ENCODE measurements around the gene ADAMTS13.

The ADAMTS13 gene

DNA sequence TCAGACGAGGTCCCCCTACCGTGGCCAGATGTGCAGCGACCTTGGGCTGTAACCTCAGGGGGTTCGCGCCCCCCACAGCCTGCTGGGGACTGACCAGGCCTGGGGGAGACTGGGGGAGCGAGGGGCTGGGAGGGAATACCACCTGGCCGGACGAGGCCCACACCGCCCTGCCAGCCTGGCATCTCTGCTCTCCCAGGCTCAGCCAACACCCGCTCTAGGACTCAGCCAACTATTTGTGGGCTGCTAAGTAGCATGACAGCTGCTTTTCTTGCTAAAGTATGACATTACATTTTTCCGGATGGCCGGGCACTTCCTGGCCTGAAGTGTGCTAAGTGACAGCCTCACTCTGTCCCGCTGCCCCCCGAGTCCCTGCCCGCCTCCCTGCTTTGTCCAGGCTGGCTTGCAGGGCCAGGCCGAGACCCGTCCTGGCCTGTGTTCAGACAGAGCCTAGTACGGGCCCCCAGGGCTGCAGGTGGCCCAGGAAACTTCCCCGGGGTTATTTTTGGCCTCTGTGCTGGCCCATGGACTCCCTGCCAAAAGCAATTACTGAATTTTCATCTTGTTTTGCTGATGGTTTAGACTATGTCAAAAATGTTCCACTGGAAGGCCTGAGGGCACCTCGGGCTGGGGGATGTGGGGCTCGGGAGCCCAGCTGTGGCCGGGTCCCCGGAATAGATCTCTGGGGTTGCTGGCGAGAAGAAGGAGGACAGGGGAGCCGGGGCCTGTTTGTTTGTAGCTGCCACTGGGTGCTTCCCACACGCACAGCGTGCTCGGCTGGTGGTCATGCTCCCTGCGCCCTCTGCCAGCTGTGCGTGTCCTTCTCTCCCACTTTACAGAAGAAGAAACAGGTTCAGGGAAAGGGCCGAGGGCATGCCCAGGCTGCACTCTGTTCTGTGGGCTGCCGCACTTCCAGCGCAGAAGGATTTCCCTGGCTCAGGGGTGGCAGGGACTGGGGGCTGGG lies 70.2 kb downstream of the ADAMTS13 start:
- no peak for DNase-seq

GRCh38 chr9:133493428-133493827 lies 71.3 kb downstream of the ADAMTS13 start:
- no peak for DNase-seq

GRCh38 chr9:133493845-133494540 lies 71.8 kb downstream of the ADAMTS13 start:
- DNase-seq, result no peak

GRCh38 chr9:133494636-133495326 lies 72.6 kb downstream of the ADAMTS13 start:
- DNase-seq, result no peak

DNA sequence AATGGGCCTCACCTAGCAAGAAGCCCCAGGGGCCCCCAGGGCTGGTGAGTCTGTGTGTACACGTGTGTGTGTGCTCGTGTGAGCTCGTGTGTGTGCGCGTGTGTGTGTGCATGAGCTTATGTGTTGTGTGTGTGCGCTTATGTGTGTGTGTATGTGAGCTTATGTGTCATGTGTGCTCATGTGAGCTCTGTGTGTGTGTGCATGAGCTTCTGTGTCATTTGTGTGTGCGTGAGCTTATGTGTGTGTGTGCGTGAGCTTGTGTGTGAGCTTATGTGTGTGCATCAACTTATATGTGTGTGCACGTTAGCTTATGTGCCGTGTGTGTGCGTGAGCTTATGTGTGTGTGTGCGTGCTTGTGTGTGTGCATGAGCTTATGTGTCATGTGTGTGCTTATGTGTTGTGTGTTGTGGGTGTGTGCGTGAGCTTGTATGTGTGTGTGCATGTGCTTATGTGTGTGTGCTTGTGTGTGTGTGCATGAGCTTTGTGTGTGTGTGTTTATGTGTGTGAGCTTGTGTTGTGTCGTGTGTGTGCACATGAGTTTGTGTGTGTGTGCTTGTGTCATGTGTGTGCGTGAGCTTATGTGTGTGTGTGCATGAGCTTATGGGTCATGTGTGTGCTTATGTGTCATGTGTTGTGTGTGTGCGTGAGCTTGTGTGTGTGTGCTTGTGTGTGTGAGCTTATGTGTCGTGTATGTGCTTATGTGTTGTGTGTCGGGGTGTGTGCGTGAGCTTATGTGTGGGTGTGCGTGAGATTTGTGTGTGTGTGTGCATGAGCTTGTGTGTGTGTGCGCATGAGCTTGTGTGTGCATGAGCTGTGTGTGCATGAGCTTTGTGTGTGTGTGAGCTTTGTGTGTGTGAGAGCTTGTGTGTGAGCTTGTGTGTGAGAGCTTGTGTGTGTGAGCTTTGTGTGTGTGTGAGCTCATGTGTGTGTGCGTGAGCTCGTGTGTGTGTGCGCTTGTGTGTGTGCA lies 73.4 kb downstream of the ADAMTS13 start:
- DNase-seq, result no peak

- no peak for DNase-seq
These were observed 75.0 kb downstream of the ADAMTS13 start for GRCh38 chr9:133496861-133497842.

DNA sequence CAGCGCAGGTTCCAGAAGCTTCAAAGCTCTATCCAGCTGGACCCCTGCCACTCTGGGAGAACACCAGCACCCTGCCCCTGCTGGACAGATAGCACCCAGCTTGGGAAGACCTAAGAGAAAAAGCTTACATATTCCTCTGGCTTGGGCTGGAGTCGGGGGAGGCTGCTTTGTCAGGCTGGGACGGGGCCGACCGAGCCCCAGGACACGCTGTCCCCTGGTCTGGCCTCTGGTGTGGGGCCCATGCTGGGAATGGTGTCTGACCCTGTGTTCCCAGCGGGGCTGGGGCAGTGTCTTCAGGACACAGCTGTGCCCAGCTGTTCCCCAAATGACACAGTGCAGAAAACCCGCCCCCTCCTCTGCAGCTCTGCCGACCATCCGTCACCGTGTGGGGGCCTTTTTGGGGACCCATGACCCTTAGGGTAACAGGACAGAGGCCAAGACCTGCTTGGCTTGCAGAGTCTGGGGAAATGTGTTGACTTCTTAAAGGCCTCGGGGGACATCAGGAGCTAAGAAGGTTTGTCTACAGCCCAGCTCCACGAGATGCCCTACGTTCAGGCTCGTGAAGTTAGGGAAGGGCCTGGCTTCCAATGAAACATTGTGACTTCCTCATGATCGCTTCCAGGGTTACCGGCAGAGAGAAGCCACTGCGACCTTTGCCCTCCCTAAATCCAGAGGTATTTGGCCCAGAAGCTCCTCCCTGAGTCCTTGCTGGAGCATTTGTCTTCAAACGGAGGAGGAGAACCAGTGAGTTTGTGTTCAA lies 77.1 kb downstream of the ADAMTS13 start:
- no peak for DNase-seq

DNA sequence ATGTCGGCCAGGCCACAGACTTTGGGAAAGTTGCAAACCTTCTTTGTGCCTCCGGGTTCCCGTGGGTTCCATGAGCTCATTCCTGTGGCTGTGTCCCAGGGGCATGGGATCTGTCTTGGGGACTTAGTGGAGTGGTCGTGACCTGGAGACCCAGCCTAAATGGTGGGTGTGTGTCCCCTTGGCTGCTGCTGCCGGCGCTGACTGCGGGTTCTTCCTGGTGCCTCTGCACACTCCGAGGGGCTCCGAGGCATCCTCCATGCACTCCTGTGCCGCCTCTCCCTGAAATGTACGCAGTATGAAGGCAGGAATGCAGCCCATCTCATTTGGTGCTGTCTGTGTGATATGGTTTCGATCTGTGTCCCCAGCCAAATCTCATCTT lies 77.7 kb downstream of the ADAMTS13 start:
- DNase-seq, result no peak

DNA sequence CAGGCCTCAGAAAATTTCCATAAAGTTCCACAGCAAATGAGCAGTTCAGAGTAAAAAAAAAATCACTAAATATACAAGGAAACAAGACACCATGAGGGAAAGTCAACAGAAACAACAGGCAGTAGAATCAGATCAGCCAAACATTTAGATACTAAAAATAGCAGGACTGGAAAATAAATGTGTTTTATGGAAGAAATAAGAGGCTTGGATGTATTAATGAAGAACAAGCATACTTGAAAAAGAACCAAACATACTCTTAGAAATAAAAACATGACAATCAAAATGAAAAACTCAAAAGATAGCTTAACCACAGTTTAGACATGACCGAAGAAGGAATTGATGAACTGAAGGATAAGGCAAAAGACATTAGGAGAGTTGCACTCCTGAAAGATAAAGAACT lies 79.9 kb downstream of the ADAMTS13 start:
- no peak for DNase-seq

DNA sequence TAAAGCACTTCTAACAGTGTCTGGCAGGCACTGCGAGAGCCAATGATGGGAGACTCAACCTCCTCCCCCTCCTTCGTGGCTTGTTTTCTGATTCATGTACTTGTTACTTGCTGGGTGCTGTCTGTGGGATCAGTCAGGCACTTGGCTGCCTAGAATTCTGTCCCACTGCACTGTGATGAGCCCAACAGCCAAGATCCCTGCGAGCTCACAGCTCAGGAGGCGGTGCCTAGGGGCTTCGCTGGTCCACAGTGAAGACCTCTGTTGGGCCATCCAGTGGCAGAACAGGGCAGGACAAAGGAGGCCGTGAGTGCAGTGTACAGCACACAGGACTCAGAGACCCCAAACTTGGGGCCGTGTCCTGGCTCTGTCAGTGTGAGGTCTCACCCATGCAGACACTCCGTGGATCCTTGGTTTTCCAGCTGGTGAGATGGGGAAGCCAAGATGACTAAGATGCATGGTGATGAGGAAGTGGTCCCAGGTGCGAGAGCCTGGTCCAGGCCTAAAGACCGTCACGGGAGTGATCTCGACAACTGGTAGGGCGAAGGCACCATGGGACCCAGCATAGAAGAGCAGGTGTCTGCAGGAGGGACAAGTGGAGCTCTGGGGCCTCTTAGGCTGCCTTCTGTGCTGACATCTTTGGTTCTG lies 83.1 kb downstream of the ADAMTS13 start:
- DNase-seq, result no peak

DNA sequence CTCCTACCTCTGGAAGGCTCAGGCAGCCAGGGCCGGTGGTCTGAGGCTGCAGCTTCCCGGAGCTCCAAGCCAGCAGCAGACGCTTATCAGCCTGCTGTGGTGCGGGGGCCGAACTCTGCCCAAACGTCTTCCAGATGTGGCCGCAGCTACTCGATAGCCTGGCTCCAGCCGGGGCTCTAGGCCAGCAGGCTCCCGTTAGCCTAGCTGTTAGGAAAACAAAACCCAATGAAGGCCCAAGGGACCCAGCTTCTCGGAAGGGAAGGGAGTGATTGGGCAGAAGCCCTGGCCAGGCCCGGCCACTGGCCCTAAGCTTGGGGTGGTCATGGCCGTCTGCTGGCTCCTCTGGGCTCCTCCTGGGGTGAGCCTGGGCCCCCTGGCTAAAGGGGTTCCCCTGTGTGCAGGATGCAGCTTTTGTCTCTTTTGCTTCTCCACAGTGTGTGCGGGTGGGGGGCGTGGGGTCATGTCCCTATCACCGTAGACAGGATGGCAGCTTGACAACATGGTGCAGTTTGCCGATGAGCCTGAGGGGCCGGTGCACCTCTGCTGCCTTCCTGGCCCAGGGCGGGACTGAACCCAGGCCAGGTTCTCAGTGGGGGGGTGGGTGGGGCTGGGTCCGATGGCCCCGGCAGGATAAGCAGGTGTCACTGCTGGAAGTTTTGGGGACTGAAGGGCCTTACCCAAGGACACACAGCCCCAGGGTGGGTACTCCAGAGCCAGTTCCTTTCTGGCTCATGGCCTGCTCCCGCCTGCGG lies 83.9 kb downstream of the ADAMTS13 start:
- DNase-seq, result no peak

GRCh38 chr9:133506653-133507038 lies 84.5 kb downstream of the ADAMTS13 start:
- DNase-seq, result no peak

- DNase-seq, result no peak
These were observed 85.2 kb downstream of the ADAMTS13 start for GRCh38 chr9:133507246-133507965.

GRCh38 chr9:133508046-133508445 lies 85.9 kb downstream of the ADAMTS13 start:
- DNase-seq, result no peak

All from CD4-positive, alpha-beta T cell treated with Interferon gamma for 1 hour (primary cell).